HG03039 (cell line): ENCODE results near the gene TMEM171.

ENCODE experiments used
- ATAC-seq: cut with Tn5 transposase; IDR thresholded peaks from one replicate; pipeline ENCODE4 v1.9.1; 2021; ENCODE audit warnings: mild to moderate bottlenecking, moderate library complexity; ENCODE audit not compliant: unreplicated experiment

Gene TMEM171, protein sequence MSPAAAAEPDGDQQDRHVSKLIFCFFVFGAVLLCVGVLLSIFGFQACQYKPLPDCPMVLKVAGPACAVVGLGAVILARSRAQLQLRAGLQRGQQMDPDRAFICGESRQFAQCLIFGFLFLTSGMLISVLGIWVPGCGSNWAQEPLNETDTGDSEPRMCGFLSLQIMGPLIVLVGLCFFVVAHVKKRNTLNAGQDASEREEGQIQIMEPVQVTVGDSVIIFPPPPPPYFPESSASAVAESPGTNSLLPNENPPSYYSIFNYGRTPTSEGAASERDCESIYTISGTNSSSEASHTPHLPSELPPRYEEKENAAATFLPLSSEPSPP

DNA sequence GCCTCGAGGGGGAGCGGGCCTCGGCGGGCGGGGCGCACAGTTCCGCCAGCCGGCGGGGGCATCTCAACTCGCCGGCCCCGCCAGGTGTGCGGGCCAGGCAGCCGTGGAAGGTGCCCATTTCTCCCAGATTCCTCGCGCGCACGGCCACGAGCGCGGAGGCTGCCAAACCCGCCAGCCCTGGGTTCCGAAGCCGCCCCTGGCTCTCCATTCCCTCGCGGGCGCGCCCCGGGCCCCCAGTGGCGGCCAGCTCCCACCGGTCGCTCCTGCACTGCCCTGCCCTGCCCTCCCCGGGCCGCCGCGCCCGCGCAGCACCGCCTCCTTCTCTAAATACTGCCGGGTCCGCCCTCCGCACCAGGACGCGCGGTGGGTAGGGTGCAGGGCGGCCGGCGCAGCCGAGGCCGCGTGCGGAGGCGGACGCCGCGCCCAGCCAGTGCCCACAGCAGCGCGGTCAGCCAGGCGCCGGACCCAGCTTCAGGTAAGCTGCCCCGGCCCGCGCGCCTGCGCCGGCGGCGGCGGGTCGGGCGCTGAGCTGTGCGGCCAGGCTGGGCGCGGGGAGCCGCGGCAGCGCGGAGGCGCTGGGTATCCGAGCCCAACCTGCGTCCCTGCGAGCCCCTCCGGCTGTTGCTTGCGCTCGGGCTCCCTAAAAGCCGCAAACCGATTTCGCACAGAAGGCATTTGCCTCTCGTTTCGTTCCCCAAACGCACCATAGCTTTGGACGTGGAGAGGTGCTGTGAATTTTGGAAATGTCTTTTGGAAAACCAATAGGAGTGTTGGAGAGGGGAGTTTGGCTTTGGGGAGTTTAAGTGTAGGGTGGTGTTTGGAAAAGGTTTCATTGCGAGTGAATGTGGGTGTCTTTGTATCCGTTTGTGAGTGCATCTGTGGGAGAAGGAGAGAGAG is at the start of gene TMEM171:
Gene TMEM171, plus strand, starts transcription at position 354 of the 897 bp plus-strand sequence. CDS start 2,799 bp downstream, outside the sequence.
- no peak for ATAC-seq

DNA sequence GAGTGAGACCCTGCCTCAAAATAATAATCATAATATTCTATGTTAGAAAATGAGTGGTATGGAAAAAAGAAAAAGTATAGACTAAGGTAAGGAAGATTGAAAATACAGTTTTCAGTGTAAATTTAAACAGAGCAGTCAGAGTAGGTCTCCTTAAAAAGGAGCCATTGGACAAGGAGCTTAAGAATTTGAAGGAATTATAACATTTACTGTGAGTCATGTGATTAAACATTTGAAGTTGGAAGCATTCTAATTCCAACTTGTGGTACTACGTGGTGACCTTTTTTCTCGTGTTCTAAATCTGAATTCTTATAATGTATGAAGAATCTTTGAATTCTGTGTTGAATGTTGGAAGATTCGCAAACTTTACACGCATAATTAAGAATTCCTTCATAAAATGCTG is 39.3 kb upstream of the TMEM171 start:
- ATAC-seq = no peak

DNA sequence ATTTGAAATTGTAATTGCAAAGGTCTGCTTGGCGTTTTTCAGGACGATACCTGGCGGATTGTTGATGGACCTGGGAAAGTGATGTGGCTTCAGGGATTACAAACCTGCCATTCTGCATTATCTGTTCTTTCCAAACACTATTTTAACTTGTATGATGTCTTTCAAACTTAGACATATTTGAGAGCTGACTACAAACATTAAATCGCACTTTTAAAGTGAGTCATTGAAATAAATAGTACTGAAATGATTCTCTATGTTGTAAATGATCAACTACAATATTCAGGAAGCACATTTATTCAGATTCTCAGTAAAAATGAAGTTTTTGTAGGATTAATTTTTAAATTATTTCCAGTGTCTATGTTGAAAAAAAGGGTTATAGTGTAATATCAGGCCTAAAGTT is 32.3 kb upstream of the TMEM171 start:
- ATAC-seq = no peak

DNA sequence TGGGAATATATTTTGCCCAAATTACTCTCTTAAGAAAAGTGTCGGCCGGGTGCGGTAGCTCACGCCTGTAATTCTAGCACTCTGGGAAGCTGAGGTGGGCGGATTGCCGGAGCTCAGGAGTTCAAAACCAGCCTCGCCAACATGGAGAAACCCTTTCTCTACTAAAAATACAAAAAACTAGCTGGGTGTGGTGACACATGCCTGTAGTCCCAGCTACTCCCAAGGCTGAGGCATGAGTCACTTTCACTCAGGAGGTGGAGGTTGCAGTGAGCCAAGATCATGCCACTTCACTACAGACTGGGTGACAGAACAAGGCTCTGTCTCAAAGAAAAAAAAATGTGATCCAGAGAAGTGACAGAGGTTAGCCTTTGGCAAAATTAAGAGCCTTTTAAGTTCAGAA is 26.4 kb upstream of the TMEM171 start:
- ATAC-seq = no peak

DNA sequence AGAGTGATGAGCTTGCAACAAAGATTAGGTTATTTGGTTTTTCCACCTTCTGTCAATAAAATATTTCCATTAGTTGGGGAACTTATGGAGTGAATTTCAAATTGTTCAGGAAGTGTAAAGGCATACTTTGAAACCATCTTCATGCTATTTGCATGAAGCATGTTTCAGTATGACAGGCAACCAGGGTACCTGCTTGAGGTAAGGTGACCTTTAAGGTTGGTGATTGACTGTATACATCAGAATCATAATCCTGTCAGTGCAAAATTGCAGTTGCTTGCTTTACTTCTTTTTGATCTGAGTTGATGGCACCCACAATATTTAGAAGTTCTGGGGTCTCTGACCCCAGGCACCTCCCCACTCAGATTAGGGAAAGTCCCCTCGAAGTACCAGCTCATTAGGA is 26.0 kb upstream of the TMEM171 start:
- no peak for ATAC-seq

DNA sequence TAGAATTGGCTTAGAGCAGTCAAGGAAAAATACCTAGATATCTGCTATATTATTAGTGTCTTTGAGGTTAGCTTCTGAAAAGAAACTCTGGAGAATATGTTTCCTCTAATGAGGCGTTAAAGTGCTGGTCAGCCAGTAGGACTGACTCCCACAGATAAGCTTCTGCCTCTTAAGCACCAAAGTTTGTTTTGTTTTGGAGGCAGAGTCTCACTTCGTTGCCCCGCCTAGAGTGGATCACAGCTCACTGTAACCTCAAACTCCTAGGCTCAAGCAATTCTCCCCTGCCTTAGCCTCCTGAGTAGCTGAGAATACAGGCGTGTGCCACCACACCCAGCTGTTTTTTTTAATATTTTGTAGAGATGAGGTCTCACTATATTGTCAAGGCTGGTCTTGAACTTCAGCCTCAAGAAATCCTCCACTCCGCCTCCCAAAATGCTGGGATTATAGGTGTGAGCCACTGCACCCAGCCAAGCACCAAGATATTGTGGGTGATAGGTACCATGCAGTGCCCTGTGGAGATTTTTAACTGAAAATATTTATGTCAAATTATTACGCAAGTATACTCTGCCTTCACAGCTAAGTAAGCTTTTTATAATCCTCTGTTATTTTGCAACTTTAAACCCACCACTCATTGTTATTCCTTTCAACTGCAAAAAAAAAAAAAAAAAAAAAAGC is 24.7 kb upstream of the TMEM171 start:
- no peak for ATAC-seq

DNA sequence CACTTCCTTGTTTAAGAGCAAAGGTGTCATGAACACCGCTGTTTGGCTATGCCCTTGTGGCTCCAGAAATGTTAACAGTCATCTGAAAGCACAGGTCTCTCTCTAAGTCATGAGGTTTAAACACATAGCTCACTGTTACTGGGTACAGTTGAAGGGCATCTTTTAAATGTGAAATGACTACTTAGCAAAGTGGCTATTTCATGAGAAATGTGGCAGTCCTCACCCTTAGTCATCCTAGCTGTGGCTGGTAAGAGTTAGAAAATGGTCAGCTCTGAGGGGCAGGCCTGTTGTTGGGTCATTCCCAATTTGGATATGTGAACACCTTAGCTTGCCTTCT is 24.2 kb upstream of the TMEM171 start:
- no peak for ATAC-seq

DNA sequence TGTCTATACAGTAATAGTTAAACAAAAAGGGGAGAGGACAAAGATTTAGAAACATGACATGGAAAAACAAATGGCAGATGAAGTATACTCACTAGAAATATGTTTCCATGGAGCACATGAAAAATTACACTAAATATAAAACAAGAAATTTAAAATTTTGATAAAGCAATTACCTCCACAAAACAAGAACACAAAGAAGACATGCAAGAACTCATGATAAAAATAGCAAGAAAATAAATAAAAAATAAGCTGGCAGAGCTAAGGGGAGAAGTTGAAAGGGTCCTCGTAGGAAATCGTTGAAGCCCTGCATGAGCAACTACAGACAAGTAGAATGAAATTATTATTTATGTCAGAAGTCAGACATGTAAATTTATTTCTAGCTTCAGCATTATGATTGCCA is 22.6 kb upstream of the TMEM171 start:
- ATAC-seq = no peak

DNA sequence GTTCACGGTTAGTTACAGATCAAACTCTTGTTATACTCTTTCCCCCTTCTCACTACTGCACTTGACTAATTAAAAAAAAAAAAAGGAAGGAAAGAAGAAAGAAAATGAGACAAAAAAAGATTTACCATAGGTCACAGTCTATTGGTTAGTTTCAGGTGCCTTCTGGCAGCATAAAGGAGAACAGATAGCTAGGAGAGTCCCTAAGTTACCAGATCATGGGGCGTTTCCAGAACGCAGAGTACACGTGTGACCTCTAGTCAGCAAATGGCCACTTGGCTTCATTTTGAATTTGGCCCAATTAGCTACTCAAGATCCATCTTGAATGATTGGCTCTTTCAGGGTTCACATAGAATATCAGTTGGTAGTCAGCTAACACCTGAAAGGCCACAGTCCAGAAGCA is 20.3 kb upstream of the TMEM171 start:
- no peak for ATAC-seq

DNA sequence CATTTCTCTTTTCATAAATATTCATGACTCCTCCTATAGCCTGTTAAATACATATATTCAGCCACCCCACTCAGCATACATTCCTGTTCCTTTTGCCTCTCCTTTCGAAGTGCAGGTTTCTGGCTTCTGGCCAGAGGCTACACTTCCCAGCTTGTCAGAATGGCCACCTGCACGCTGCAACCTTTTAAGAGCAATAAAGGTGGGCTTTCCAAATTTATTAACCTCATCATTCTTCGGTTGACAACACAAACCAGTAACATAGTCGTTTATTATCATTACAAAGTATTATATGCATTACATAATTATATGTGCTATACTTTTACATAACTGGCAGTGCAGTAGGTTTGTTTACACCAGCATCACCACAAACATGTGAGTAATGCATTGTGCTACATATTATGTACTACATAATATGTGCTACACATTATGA is 16.5 kb upstream of the TMEM171 start:
- no peak for ATAC-seq

DNA sequence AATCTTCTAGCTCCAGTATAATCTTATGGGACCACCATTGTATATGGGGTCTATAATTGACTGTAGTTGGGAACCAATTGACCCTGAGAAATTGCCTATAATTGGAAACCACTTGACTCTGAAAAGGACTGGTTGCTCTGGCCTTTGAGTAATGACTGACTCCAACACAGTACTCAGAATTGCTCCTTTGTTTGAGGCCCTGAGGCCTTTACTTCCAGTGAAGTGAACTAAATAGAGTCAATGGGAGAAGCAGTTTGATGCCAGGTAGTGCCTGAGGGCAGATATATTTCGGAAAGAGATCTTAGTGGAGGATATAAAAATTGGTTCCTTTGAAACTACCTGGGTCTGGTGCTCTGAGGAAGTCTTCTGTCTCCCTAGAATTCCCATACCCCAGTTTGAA is 16.0 kb upstream of the TMEM171 start:
- ATAC-seq = no peak

DNA sequence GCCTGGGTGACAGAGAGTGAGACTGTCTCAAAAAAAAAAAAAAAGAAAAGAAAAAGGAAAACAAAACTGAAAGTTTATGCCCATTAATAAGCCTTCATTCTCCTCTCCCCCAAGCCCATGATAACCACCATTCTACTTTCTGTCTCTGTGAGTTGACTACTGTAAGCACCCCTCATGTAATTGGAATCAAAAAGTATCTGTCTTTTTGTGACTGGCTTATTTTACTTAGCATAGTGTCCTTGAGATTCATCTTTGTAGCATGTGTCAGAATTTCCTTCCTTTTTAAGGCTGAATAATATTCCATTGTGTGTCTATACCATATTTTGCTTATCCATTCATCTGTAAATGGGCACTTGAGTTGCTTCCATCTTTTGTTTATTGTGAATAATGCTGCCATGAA is 14.0 kb upstream of the TMEM171 start:
- no peak for ATAC-seq

DNA sequence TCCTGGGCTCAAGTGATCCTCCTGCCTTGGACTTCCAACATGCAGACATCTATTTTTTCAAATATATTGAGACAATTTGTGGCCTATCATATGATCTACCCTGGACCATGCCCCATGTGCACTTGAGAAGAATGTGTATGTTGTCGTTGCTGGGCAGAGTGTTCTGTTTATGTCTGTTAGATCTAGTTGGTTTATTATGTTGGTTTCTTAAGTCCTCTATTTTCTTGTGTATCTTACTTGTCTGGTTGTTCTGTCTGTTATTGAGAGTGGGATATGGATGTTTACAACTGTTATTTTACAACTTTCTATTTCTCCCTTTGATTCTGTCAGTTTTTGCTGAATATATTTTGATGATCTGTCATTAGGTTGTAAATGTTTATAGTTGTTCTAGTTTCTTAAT is 10.2 kb upstream of the TMEM171 start:
- ATAC-seq = no peak

DNA sequence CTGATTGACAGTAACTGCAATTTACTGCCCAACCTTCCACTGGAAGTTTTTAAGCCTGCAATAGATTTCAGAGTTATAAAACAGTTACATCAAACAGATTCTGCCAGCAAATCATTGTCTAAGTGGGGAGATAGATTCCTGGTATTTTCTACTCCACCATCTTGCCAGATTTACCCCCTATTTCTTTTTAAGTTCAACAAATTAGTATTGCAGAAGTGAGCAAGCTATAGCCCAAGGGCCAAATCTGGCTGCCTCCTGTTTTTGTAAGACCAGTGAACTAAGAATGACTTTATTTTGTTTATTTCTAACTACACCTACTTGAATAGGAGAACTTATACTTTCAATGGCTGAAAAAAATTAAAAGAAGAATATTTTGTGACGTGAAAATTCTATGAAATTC is 8.8 kb upstream of the TMEM171 start:
- ATAC-seq = no peak

DNA sequence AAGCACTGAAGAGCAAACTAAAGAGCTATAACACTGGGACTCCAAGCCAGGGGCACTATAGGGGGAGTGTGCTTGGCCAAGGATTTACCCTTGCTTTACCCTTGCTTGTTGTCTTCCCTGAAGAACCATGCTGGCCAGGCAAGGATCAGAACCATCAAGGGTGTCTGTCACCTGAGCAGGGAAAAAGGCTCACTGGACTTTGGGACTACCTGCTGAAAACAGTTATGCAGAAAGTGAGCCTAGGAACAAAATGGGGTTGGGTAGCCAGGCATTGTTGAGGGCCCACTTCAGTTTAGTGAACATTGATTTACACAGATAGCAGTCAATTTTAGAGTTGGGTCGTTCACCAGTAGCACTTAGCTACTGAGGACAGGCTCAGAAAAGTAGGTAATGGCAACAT is 8.0 kb upstream of the TMEM171 start:
- ATAC-seq = no peak

DNA sequence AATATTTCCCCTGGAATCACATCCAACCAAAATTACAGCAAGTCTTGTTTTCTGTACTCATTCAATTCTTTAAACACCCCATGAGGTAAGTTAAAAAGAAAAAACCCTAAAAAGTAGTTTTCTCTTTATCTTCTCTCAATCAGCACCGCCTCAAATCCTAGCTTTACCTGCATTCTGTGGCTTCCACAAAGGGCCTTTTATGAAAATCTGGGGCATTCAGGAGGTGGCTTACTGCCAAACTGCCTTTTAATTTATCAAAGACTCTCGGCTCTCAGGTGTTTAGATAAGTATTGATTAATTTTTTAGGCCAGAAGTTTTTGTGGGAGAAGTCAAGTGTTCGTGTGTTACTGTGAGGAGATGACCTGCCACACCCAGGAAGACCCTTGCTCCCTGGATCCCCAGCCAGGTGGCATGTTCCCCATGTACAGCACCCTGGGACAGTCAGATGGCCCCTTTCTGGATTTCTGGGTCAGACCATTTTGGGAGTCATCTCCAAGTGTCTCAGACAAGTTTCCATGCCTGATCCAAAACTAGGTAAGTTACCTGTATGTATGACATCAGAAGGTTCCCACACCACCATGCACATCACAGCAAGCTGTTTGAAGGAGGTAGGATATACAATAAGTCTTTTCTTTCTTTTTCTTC is 6.2 kb upstream of the TMEM171 start:
- ATAC-seq = no peak

DNA sequence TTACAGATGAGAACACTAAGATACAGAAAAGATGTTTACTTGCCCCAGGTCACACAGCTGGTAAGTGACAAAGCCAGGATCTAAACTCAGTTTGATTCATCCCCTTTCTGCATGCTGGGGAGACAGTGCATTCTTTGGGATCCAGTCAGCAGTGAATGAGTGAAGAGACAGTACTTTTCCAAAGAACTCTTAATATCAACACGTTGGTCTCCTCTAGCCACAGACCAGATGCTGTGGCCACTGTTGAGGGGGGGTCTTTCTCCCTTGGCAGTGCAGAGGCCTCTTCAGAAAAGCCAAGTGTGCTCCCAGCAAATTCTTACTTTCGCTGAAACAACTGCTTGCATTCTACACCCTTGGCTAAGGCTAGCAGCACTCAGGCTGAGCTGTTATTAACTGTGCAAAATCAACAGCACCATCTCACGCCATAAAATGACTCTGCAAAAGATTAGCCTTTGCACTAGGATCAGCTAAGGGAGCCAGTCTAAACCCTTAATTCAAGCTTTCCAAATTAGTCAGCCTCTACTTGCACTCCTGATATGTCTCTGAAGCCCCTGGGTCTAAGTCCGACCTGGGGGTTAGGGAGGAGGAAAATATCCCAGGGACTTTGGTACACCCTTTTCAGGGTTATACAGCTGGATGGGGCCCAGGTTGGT is 4.8 kb upstream of the TMEM171 start:
- no peak for ATAC-seq

DNA sequence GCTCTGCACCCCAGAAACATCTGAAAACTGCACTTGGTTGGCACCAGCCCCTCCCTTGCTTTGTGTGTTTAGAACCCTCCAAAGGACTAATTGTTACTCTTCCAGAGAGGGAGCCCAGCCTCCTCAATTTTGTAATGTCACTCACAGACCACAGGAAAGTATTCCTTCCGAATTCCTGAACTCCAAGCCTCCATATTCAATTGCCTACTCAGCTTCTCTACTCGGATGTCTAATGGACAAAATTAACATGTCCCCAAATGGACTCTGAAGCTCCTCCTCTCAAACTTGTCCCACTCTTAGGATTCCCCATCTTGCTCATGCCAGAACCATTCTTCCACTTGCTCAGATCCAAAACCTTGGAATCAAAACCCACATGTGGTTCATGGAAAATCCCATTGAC is 3.9 kb upstream of the TMEM171 start:
- no peak for ATAC-seq

DNA sequence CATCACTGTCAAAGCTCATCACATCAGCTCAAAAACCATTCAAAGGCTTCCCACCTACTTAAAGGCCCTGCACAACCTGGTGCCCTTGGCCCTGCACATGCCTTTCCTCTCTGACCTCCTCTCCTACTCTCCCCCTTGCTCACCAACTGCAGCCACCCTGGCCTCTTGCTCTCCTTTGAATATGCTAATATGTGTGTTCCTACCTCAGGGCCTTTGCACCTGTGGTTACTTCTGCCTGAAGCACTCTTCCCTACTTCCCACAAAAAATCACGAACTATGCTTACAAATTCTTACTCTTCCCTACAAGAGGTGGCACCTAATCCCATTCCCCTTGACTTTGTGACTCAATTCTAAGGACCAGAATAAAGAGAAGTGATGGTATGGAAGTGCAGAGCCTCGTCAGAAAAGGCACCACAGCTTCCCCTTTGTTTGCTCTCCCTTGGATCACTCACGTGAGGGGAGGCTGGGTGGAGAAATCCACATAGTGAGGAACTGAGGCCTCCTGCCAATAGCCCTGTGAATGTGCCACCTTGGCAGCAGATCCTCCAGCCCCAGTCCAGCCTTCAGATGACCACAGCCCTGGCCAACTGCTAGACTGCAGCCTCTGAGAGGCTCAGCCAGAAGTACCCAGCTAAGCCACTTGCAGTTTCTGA is 3.2 kb upstream of the TMEM171 start:
- ATAC-seq = no peak

DNA sequence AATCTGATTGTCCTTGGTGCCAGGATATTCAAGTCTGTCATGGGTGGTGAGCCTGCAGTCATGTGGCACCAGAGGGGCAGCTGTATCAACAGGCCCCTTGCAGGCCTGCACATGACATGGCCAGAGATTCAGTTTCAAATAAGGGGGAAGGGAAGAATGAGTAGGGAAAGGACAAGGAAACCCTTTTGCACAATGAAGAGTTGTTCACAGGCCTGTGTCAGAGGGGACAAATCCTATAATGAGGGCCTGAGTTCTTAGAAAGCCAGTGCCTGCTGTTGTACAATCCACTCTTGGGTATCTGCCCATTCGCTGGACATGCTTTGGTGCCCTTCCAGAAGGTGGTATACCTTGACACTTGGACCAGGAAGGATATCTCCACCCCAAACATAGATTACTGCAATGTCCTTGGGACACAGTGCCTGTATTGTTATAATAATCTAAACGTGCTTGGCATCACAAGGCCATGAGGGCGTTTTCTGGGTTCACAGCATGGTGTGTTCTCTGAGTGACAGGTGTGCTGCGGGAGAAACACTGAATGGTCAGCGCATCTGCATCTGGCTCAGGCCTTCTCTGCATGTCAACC is 1.9 kb upstream of the TMEM171 start:
- ATAC-seq = no peak
